HCT116 (cell line): ENCODE results near the gene SLC35C1. TPM values are rescaled to one million over a fixed set of nuclear protein-coding genes. Genes with fewer than 3 reads are reported as not detected.

Experiments
- ATAC-seq: fragments of 200-7000 bp; cut with Tn5 transposase; 2 replicates; pipeline ENCODE4 v1.9.1; 2020; ENCODE audit warnings: mild to moderate bottlenecking, moderate library complexity
- BruUV-seq: library from RNA; stranded (reverse); fragments of 400-500 nt; replicated peaks from 2 replicates; lab custom pipeline; 2021; lab: Mats Ljungman, UMichigan
- CTCF ChIA-PET: fragments of 300-600 bp; sonication (Branson Sonifier 250); formaldehyde crosslinking; loops from one replicate; lab custom pipeline; 2021; ENCODE audit warnings: antibody characterized with exemption; lab: Charles Lee
- POLR2A ChIA-PET: fragments of 300-600, 350-600 bp; sonication (Branson Sonifier 250); formaldehyde crosslinking; loops from one replicate; lab custom pipeline; 2021; ENCODE audit warnings: antibody characterized with exemption; lab: Charles Lee
- RAD21 ChIA-PET, 2 experiments: fragments of 300-600 bp; sonication (Branson Sonifier 250); formaldehyde crosslinking; loops; one replicate each; lab custom pipeline; 2023; ENCODE audit warnings: low total read pairs in 2 of 2; ENCODE audit not compliant: uncharacterized antibody in 2 of 2, unreplicated experiment in 2 of 2, low non-redundant PET in 1 of 2; lab: Charles Lee
- DNase-seq: peaks from one replicate; pipeline ENCODE4 v3.0.0-alpha.2; 2010; ENCODE audit warnings: low read depth, low spot score
- H2AFZ ChIP-seq: fragments of 200-600 bp; shearing (Covaris generic), sonication (generic); 2 replicates; pipeline ENCODE4 v1.6.1; 2017; ENCODE audit warnings: low read depth, mixed run types, mixed read lengths, antibody characterized with exemption, low read length; ENCODE audit not compliant: poor library complexity, severe bottlenecking
- H3K27ac ChIP-seq: 2 replicates; pipeline ENCODE4 v1.5.1; 2012; ENCODE audit warnings: low read depth, low read length
- H3K27me3 ChIP-seq: fragments of 200-600 bp; sonication (generic); 2 replicates; pipeline ENCODE4 v1.6.1; 2016; ENCODE audit warnings: mixed run types, low read length, mixed read lengths; ENCODE audit not compliant: insufficient read depth
- H3K36me3 ChIP-seq, 2 experiments: fragments of 200-500 bp in 1 of 2; fragments of 200-600 bp in 1 of 2; sonication (Bioruptor generic) in 1 of 2; sonication (generic) in 1 of 2; 2 replicates each; pipeline versions ENCODE4 v1.5.1 to v1.6.1; 2014 to 2016; ENCODE audit warnings: low read length in 2 of 2, inconsistent platforms in 1 of 2, mixed read lengths in 1 of 2, mixed run types in 1 of 2; ENCODE audit not compliant: insufficient read depth in 2 of 2, control insufficient read depth in 1 of 2
- H3K4me1 ChIP-seq, 2 experiments: fragments of 200-600 bp in 1 of 2; sonication (generic) in 1 of 2; 2 replicates each; pipeline versions ENCODE4 v1.5.1 to v1.6.1; 2012 to 2017; ENCODE audit warnings: low read length in 2 of 2, inconsistent platforms in 1 of 2, mild to moderate bottlenecking in 1 of 2, mixed read lengths in 1 of 2, mixed run types in 1 of 2, moderate library complexity in 1 of 2; ENCODE audit not compliant: insufficient read depth in 2 of 2, control insufficient read depth in 1 of 2
- H3K4me2 ChIP-seq: fragments of 200-600 bp; sonication (generic); 2 replicates; pipeline ENCODE4 v1.6.1; 2017; ENCODE audit warnings: mixed run types, low read length, mixed read lengths
- H3K4me3 ChIP-seq, 2 experiments: fragments of 200-600 bp in 1 of 2; sonication (generic) in 1 of 2; replicated peaks in 1 of 2; 2 replicates each; pipeline ENCODE4 v1.5.1; 2011 to 2016; ENCODE audit warnings: low read length in 2 of 2, control low read depth in 1 of 2, low read depth in 1 of 2, mild to moderate bottlenecking in 1 of 2, mixed read lengths in 1 of 2, mixed run types in 1 of 2
- H3K79me2 ChIP-seq: fragments of 200-600 bp; sonication (generic); 2 replicates; pipeline ENCODE4 v1.6.1; 2017; ENCODE audit warnings: mild to moderate bottlenecking, mixed run types, low read length, moderate library complexity, mixed read lengths; ENCODE audit not compliant: insufficient read depth
- H3K9ac ChIP-seq: fragments of 200-600 bp; sonication (generic); 2 replicates; pipeline ENCODE4 v1.6.1; 2016; ENCODE audit warnings: low read length, mixed read lengths
- H3K9me2 ChIP-seq: fragments of 200-600 bp; sonication (generic), shearing (Covaris generic); 2 replicates; pipeline ENCODE4 v1.6.1; 2017; ENCODE audit warnings: mixed run types, mild to moderate bottlenecking, moderate library complexity; ENCODE audit not compliant: insufficient read depth
- H3K9me3 ChIP-seq, 2 experiments: fragments of 200-500 bp in 1 of 2; fragments of 200-600 bp in 1 of 2; sonication (Bioruptor generic) in 1 of 2; sonication (generic) in 1 of 2; 2 replicates each; pipeline ENCODE4 v1.6.1; 2014 to 2017; ENCODE audit warnings: low read length in 2 of 2, mixed read lengths in 2 of 2, inconsistent platforms in 1 of 2, low read depth in 1 of 2, mild to moderate bottlenecking in 1 of 2, mixed run types in 1 of 2, moderate library complexity in 1 of 2; ENCODE audit not compliant: control insufficient read depth in 1 of 2, insufficient read depth in 1 of 2
- H4K20me1 ChIP-seq: fragments of 200-600 bp; sonication (generic), shearing (Covaris generic); 2 replicates; pipeline ENCODE4 v1.6.1; 2017; ENCODE audit warnings: mixed run types, mild to moderate bottlenecking, moderate library complexity; ENCODE audit not compliant: insufficient read depth
- CEBPB ChIP-seq: IDR thresholded peaks from 2 replicates; pipeline ENCODE4 v1.6.1; 2012; ENCODE audit warnings: low read depth
- CTCF ChIP-seq, 3 experiments: fragments of 200-600 bp in 1 of 3; sonication (generic) in 1 of 3; IDR thresholded peaks in 2 of 3; conservative IDR thresholded peaks in 1 of 3; 2 replicates each; pipeline ENCODE4 v1.5.1; 2012 to 2017; ENCODE audit warnings: low read depth in 2 of 3, low read length in 2 of 3, antibody characterized with exemption in 1 of 3, borderline replicate concordance in 1 of 3, control low read depth in 1 of 3, mild to moderate bottlenecking in 1 of 3, mixed read lengths in 1 of 3, mixed run types in 1 of 3, moderate library complexity in 1 of 3; ENCODE audit not compliant: insufficient read depth in 1 of 3
- ELF1 ChIP-seq: IDR thresholded peaks from 2 replicates; pipeline ENCODE4 v1.6.1; 2012; ENCODE audit warnings: low read depth, borderline replicate concordance
- TCF7L2 ChIP-seq: IDR thresholded peaks from 2 replicates; pipeline ENCODE4 v1.7.0; 2011; ENCODE audit warnings: borderline replicate concordance, inconsistent platforms; ENCODE audit not compliant: insufficient read depth, insufficient read length; ENCODE audit errors: extremely low read depth
- ZBTB33 ChIP-seq: IDR thresholded peaks from 2 replicates; pipeline ENCODE4 v1.6.1; 2011; ENCODE audit warnings: mild to moderate bottlenecking, low read length, moderate library complexity; ENCODE audit not compliant: insufficient replicate concordance; ENCODE audit errors: extremely low read depth
- ZFX ChIP-seq: fragments of 450-650 bp; IDR thresholded peaks from 2 replicates; pipeline ENCODE4 v1.6.1; 2017
- intact Hi-C: fragments of 100-400 bp; cut with micrococcal nuclease; formaldehyde crosslinking; loops from 2 replicates; pipeline ENCODE4 v1.10.0; 2022
- total RNA-seq: library from RNA; stranded (reverse); gene quantifications from one replicate; pipeline ENCODE4 v1.2.1, GENCODE V29; 2021; ENCODE audit not compliant: unreplicated experiment

The SLC35C1 gene
- total RNA-seq, 1 experiment from 2014 or later, result 18.2 TPM

GRCh38 chr11:45757672-45758071 lies 47.3 kb upstream of the SLC35C1 start:
- POLR2A ChIA-PET, result no interaction called here
- Histone ChIP-seq H3K27me3 (no peaks in the 10 kb centered on the region), H3K9me2 (no peaks in the 10 kb centered on the region), H3K9ac (no peak overlapping the region), H3K36me3 (no peaks in the 10 kb centered on the region), H3K4me2 (no peak overlapping the region), H3K27ac (no peak overlapping the region), H3K4me1 (no peaks in the 10 kb centered on the region), H2AFZ (no peak overlapping the region), H3K4me3 (no peak overlapping the region), H3K9me3 (no peaks in the 10 kb centered on the region), H3K79me2 (no peaks in the 10 kb centered on the region), H4K20me1 (no peaks in the 10 kb centered on the region)
- RAD21 ChIA-PET, result no interaction called here
- CTCF ChIA-PET, result interaction anchor here (2.1 kb wide), 1 partner anchor 14 kb away, joined by 11 read pairs; no protein-coding TSS in a partner anchor
- no TSS peak for BruUV-seq
- intact Hi-C loops, result no loop called here
- DNase-seq (no peak), ATAC-seq (no peak)
- TF ChIP-seq ELF1, result no peak
- no peak for TF ChIP-seq CTCF (IDR thresholded peaks at IDR 0.05 in 2 of 3, conservative IDR thresholded peaks at IDR 0.05 in 1 of 3; ENCODE audit: borderline replicate concordance in 1 of 3, insufficient read depth in 1 of 3, low read depth in 2 of 3, low read length in 2 of 3)
- TF ChIP-seq ZFX, result no peak
- no peak for TF ChIP-seq CEBPB
- TF ChIP-seq ZBTB33, result no peak
- TF ChIP-seq TCF7L2, result no peak
